ENCODE measurements around the gene DPY19L1.
"Not testable (repeated sequence)": the region's sequence is repeated elsewhere in the genome, so short reads cannot be mapped to it uniquely, and the experiment has no call there.

The DPY19L1 gene

GRCh38 chr7:34900891-34901513, 136.3 kb downstream of the DPY19L1 start:
- Histone ChIP-seq H3K4me3 (no peak overlapping the region), H3K27me3 (no peaks in the 10 kb centered on the region), H3K27ac (no peak overlapping the region), H3K9me3 (peaks cover 0 to under 1% (median 0%) of the 10 kb centered on the region in 3 donors), H3K4me1 (no peaks in the 10 kb centered on the region), H3K36me3 (no peaks in the 10 kb centered on the region)
- intact Hi-C loops (cut with DNase I; ENCODE audit: low total_unique reads): no loop called here
- no peak for TF ChIP-seq CTCF (IDR thresholded peaks at IDR 0.05)
- DNase-seq: no peak

GRCh38 chr7:34895202-34895601, 142.1 kb downstream of the DPY19L1 start:
- no peaks in the 10 kb centered on the region for H3K4me1 ChIP-seq
- no peak for TF ChIP-seq CTCF (IDR thresholded peaks at IDR 0.05)
- H3K36me3 ChIP-seq: no peaks in the 10 kb centered on the region
- intact Hi-C loops (cut with DNase I; ENCODE audit: low total_unique reads): no loop called here
- no peak overlapping the region for H3K4me3 ChIP-seq
- H3K27me3 ChIP-seq: no peaks in the 10 kb centered on the region
- H3K27ac ChIP-seq: no peak overlapping the region
- peaks cover 0 to 21% (median 8%) of the 10 kb centered on the region in 3 donors for H3K9me3 ChIP-seq
- no peak for DNase-seq

GRCh38 chr7:34889951-34890350, 147.3 kb downstream of the DPY19L1 start:
- no peaks in the 10 kb centered on the region for H3K36me3 ChIP-seq
- no peak for DNase-seq
- no peak for TF ChIP-seq CTCF (IDR thresholded peaks at IDR 0.05)
- intact Hi-C loops (cut with DNase I; ENCODE audit: low total_unique reads): no loop called here
- no peaks in the 10 kb centered on the region for H3K27me3 ChIP-seq
- H3K9me3 ChIP-seq: peaks cover 0 to 11% (median 2%) of the 10 kb centered on the region in 3 donors
- no peak overlapping the region for H3K27ac ChIP-seq
- no peak overlapping the region for H3K4me3 ChIP-seq
- H3K4me1 ChIP-seq: no peaks in the 10 kb centered on the region

GRCh38 chr7:34886856-34887255, 150.4 kb downstream of the DPY19L1 start:
- intact Hi-C loops (cut with DNase I; ENCODE audit: low total_unique reads): no loop called here
- H3K4me3 ChIP-seq: no peak overlapping the region
- H3K4me1 ChIP-seq: no peaks in the 10 kb centered on the region
- no peaks in the 10 kb centered on the region for H3K27me3 ChIP-seq
- H3K9me3 ChIP-seq: peaks cover 0 to 11% (median 10%) of the 10 kb centered on the region in 3 donors
- no peak for DNase-seq
- TF ChIP-seq CTCF (IDR thresholded peaks at IDR 0.05): no peak
- no peak overlapping the region for H3K27ac ChIP-seq
- H3K36me3 ChIP-seq: no peaks in the 10 kb centered on the region

GRCh38 chr7:34883855-34884254, 153.4 kb downstream of the DPY19L1 start:
- intact Hi-C loops (cut with DNase I; ENCODE audit: low total_unique reads); H3K36me3 ChIP-seq; H3K4me1 ChIP-seq; H3K27me3 ChIP-seq; H3K4me3 ChIP-seq; DNase-seq; H3K27ac ChIP-seq: not testable (repeated sequence)
- peaks cover 0 to 11% (median 10%) of the 10 kb centered on the region in 3 donors for H3K9me3 ChIP-seq

- Histone ChIP-seq H3K4me1 (no peaks in the 10 kb centered on the region), H3K27ac (no peak overlapping the region), H3K4me3 (no peak overlapping the region), H3K27me3 (no peaks in the 10 kb centered on the region), H3K36me3 (no peaks in the 10 kb centered on the region), H3K9me3 (peaks cover 0 to 11% (median 8%) of the 10 kb centered on the region in 3 donors)
- intact Hi-C loops (cut with DNase I; ENCODE audit: low total_unique reads): no loop called here
- DNase-seq: no peak
- TF ChIP-seq CTCF (IDR thresholded peaks at IDR 0.05): no peak
These were observed 157.4 kb downstream of the DPY19L1 start for GRCh38 chr7:34879871-34880270.

GRCh38 chr7:34878944-34879735, 158.1 kb downstream of the DPY19L1 start:
- H3K27ac ChIP-seq; DNase-seq; H3K27me3 ChIP-seq; H3K4me1 ChIP-seq; H3K9me3 ChIP-seq; H3K36me3 ChIP-seq; intact Hi-C loops (cut with DNase I; ENCODE audit: low total_unique reads); H3K4me3 ChIP-seq: not testable (repeated sequence)

Data from tibial artery (tissue), 4 donors.